Osteoblast (primary cell): Measurements from ENCODE around the gene KCNA4. TPM values are rescaled to one million over a fixed set of nuclear protein-coding genes. Genes with fewer than 3 reads are reported as not detected.

Experiments
- DNase-seq: peaks from one replicate; pipeline ENCODE4 v3.0.0; 2011; ENCODE audit warnings: low spot score, mixed read lengths; ENCODE audit not compliant: insufficient read length; ENCODE audit errors: missing footprints
- H2AFZ ChIP-seq: 2 replicates; pipeline ENCODE4 v1.6.0; 2011; ENCODE audit warnings: mild to moderate bottlenecking, low read length
- H3K27ac ChIP-seq: 2 replicates; pipeline ENCODE4 v1.5.1; 2011; ENCODE audit warnings: mild to moderate bottlenecking, low read depth, low read length, moderate library complexity
- H3K27me3 ChIP-seq: 2 replicates; pipeline ENCODE4 v1.6.0; 2012; ENCODE audit warnings: mild to moderate bottlenecking, control low read depth, inconsistent platforms, low read length, moderate library complexity; ENCODE audit not compliant: insufficient read depth
- H3K36me3 ChIP-seq: 2 replicates; pipeline ENCODE4 v1.5.1; 2011; ENCODE audit warnings: mild to moderate bottlenecking, low read length, control low read depth, moderate library complexity; ENCODE audit not compliant: insufficient read depth
- H3K4me1 ChIP-seq: 2 replicates; pipeline ENCODE4 v1.5.1; 2011; ENCODE audit warnings: mild to moderate bottlenecking, low read length, control low read depth, moderate library complexity; ENCODE audit not compliant: insufficient read depth
- H3K4me2 ChIP-seq: 2 replicates; pipeline ENCODE4 v1.6.0; 2011; ENCODE audit warnings: mild to moderate bottlenecking, low read length; ENCODE audit not compliant: insufficient read depth
- H3K4me3 ChIP-seq: fragments of 200-600 bp; sonication (generic); 3 replicates; pipeline ENCODE4 v1.5.1; 2012; ENCODE audit warnings: mild to moderate bottlenecking, low read length, inconsistent platforms; ENCODE audit not compliant: insufficient read depth
- H3K79me2 ChIP-seq: 2 replicates; pipeline ENCODE4 v1.6.0; 2012; ENCODE audit warnings: mild to moderate bottlenecking, low read length, control low read depth, inconsistent platforms; ENCODE audit not compliant: insufficient read depth
- H3K9me3 ChIP-seq: 2 replicates; pipeline ENCODE4 v1.5.1; 2011; ENCODE audit warnings: low read depth, low read length, control low read depth
- H4K20me1 ChIP-seq: 2 replicates; pipeline ENCODE4 v1.6.0; 2012; ENCODE audit warnings: mild to moderate bottlenecking, low read length, control low read depth; ENCODE audit not compliant: insufficient read depth
- CTCF ChIP-seq: IDR thresholded peaks from 2 replicates; pipeline ENCODE4 v1.5.1; 2011; ENCODE audit warnings: mild to moderate bottlenecking, low read depth, low read length, moderate library complexity; ENCODE audit errors: extremely low read depth
- total RNA-seq: library from RNA; depleted of rRNA; stranded (reverse); fragments of >200 nt; gene quantifications from 2 replicates; pipeline ENCODE4 v1.2.3, GENCODE V29; 2012

KCNA4 gene
- total RNA-seq, 1 donor, result under 0.01 TPM

- Histone ChIP-seq H2AFZ (no peak overlapping the region), H3K4me1 (no peaks in the 10 kb centered on the region), H4K20me1 (no peaks in the 10 kb centered on the region), H3K36me3 (no peaks in the 10 kb centered on the region), H3K4me2 (no peak overlapping the region), H3K27me3 (no peaks in the 10 kb centered on the region), H3K4me3 (no peak overlapping the region), H3K9me3 (no peaks in the 10 kb centered on the region), H3K27ac (no peak overlapping the region), H3K79me2 (no peaks in the 10 kb centered on the region)
- DNase-seq, result no peak
- no peak for TF ChIP-seq CTCF
Observed at GRCh38 chr11:30000986-30001750, 15.7 kb downstream of the KCNA4 start.

GRCh38 chr11:29996016-29996415 is 20.8 kb downstream of the KCNA4 start:
- Histone ChIP-seq H3K36me3 (no peaks in the 10 kb centered on the region), H3K4me2 (no peak overlapping the region), H2AFZ (no peak overlapping the region), H3K27ac (no peak overlapping the region), H3K4me3 (no peak overlapping the region), H3K79me2 (no peaks in the 10 kb centered on the region), H3K9me3 (peaks cover 2% of the 10 kb centered on the region), H3K4me1 (no peaks in the 10 kb centered on the region), H4K20me1 (no peaks in the 10 kb centered on the region), H3K27me3 (no peaks in the 10 kb centered on the region)
- TF ChIP-seq CTCF, result no peak
- no peak for DNase-seq

GRCh38 chr11:29989174-29989970 is 27.5 kb downstream of the KCNA4 start:
- TF ChIP-seq CTCF, result no peak
- H3K27ac ChIP-seq, result no peak overlapping the region
- no peaks in the 10 kb centered on the region for H3K79me2 ChIP-seq
- H3K36me3 ChIP-seq, result no peaks in the 10 kb centered on the region
- H3K27me3 ChIP-seq, result no peaks in the 10 kb centered on the region
- peaks cover 2% of the 10 kb centered on the region for H3K9me3 ChIP-seq
- H3K4me1 ChIP-seq, result no peaks in the 10 kb centered on the region
- no peak overlapping the region for H3K4me2 ChIP-seq
- no peak overlapping the region for H3K4me3 ChIP-seq
- no peak for DNase-seq
- no peak overlapping the region for H2AFZ ChIP-seq
- no peaks in the 10 kb centered on the region for H4K20me1 ChIP-seq

GRCh38 chr11:29985248-29985647 is 31.6 kb downstream of the KCNA4 start:
- no peak overlapping the region for H2AFZ ChIP-seq
- no peak overlapping the region for H3K4me2 ChIP-seq
- no peak for DNase-seq
- H3K9me3 ChIP-seq, result no peaks in the 10 kb centered on the region
- no peak overlapping the region for H3K4me3 ChIP-seq
- H3K79me2 ChIP-seq, result no peaks in the 10 kb centered on the region
- no peaks in the 10 kb centered on the region for H3K36me3 ChIP-seq
- H3K4me1 ChIP-seq, result no peaks in the 10 kb centered on the region
- no peak for TF ChIP-seq CTCF
- no peak overlapping the region for H3K27ac ChIP-seq
- H3K27me3 ChIP-seq, result no peaks in the 10 kb centered on the region
- H4K20me1 ChIP-seq, result no peaks in the 10 kb centered on the region
